ENCODE data around the gene SNED1. TPM values are rescaled to one million over a fixed set of nuclear protein-coding genes. Genes with fewer than 3 reads are reported as not detected.

SNED1 gene
- total and polyA plus RNA-seq, 9 of the 15 experiments (the other 6 are each of a cell fraction or from before 2014, with no cell fraction given): 0.03 to 0.07 (median 0.05) TPM; not detected in 5

GRCh38 chr2:241141214-241141770 lies 142.9 kb downstream of the SNED1 start:
- Histone ChIP-seq H3K27ac (ENCODE audit: extremely low read depth, low read depth, low read length) (no peak overlapping the region), H3K9me1 (ENCODE audit: control insufficient read depth, insufficient read depth, low read length) (no peaks in the 10 kb centered on the region), H3K4me2 (ENCODE audit: insufficient read depth, low read length) (no peak overlapping the region), H3K27me3 (ENCODE audit: control insufficient read depth in 2 of 2, insufficient read depth in 2 of 2, low read length in 2 of 2) (no peaks in the 10 kb centered on the region), H3K4me1 (replicated peaks in 1 of 2; ENCODE audit: control insufficient read depth in 2 of 2, insufficient read depth in 2 of 2, low read length in 2 of 2) (peaks cover 0 to 6% of the 10 kb centered on the region in 2 experiments; a peak in 1 of 5 replicates), H3K36me3 (ENCODE audit: control insufficient read depth, insufficient read depth, low read length) (peaks cover 24% of the 10 kb centered on the region; the same call in 1 of the 3 replicates), H3K79me2 (ENCODE audit: control insufficient read depth, insufficient read depth, low read length) (peaks cover under 1% of the 10 kb centered on the region; the same call in 1 of the 3 replicates), H2AFZ (ENCODE audit: low read depth, low read length) (no peak overlapping the region), H4K20me1 (replicated peaks; ENCODE audit: control insufficient read depth, insufficient read depth, low read length) (no peaks in the 10 kb centered on the region), H3K4me3 (no peak overlapping the region), H3K9me3 (replicated peaks; ENCODE audit: control insufficient read depth, insufficient read depth, low read depth, low read length) (no peaks in the 10 kb centered on the region), H3K9ac (ENCODE audit: insufficient read depth in 1 of 2, low read depth in 2 of 2, low read length in 2 of 2) (no peak overlapping the region)
- TF ChIP-seq EP400 (IDR thresholded peaks at IDR 0.05) (no peak), POLR2AphosphoS2 (IDR thresholded peaks at IDR 0.05; ENCODE audit: low read length) (no peak), ZBTB17 (CRISPR knock-in tag; IDR thresholded peaks at IDR 0.05) (no peak), ZNF551 (CRISPR knock-in tag; IDR thresholded peaks at IDR 0.05) (no peak), PATZ1 (CRISPR knock-in tag; IDR thresholded peaks at IDR 0.05; ENCODE audit: borderline replicate concordance) (no peak), ZNF277 (CRISPR knock-in tag; IDR thresholded peaks at IDR 0.05; ENCODE audit: borderline replicate concordance) (no peak), GTF2A2 (tag; IDR thresholded peaks at IDR 0.05) (no peak), VEZF1 (CRISPR knock-in tag; IDR thresholded peaks at IDR 0.05) (no peak), HDAC2 (IDR thresholded peaks at IDR 0.05) (no peak), PYGO2 (tag; IDR thresholded peaks at IDR 0.05) (no peak), DIDO1 (tag; IDR thresholded peaks at IDR 0.05; ENCODE audit: low read depth) (no peak)
- ATAC-seq (no peak), DNase-seq (ENCODE audit: extremely low read depth in 1 of 4, low spot score in 3 of 4) (no peak), FAIRE-seq (no peak)
- POLR2A ChIA-PET: interaction anchor here (0.6 to 1.1 kb wide), 2 partner anchors 9 to 117 kb away, joined by 3 to 4 read pairs; partner anchors contain the start of gene PPP1R7
- CTCF ChIA-PET (ENCODE audit: low intra/inter-chr PET ratio): no interaction called here
- intact Hi-C loops (cut with micrococcal nuclease): no loop called here
- BruUV-seq (replicated peaks): no TSS peak
- 83% methylated on average over 3 of the region's 14 CpGs for WGBS (ENCODE audit: insufficient coverage, low coverage, missing lambda C conversion rate)
- in situ Hi-C loops (cut with MboI): no loop called here
